Astrocyte (in vitro differentiated cells and primary cell): ENCODE data around the gene PAX1. TPM values are rescaled to one million over a fixed set of nuclear protein-coding genes. Genes with fewer than 3 reads are reported as not detected.

Experiments used
- DNase-seq: peaks from one replicate; pipeline ENCODE4 v3.0.0-alpha.2; 2010; ENCODE audit warnings: low read depth
- FAIRE-seq: peaks from 2 replicates; lab custom pipeline; 2011; peaks lifted over from hg19 to GRCh38; lab: Jason Lieb, UNC
- H2AFZ ChIP-seq: 2 replicates; pipeline ENCODE4 v1.6.0; 2012; ENCODE audit warnings: low read depth, low read length, inconsistent platforms
- H3K27ac ChIP-seq: 2 replicates; pipeline ENCODE4 v1.5.1; 2011; ENCODE audit warnings: low read depth, low read length, inconsistent platforms
- H3K27me3 ChIP-seq: 2 replicates; pipeline ENCODE4 v1.6.0; 2011; ENCODE audit warnings: low read length, inconsistent platforms; ENCODE audit not compliant: insufficient read depth
- H3K36me3 ChIP-seq: 2 replicates; pipeline ENCODE4 v1.5.1; 2011; ENCODE audit warnings: low read length, inconsistent platforms; ENCODE audit not compliant: insufficient read depth
- H3K4me1 ChIP-seq: 2 replicates; pipeline ENCODE4 v1.5.1; 2011; ENCODE audit warnings: low read length, inconsistent platforms; ENCODE audit not compliant: insufficient read depth
- H3K4me2 ChIP-seq: 2 replicates; pipeline ENCODE4 v1.6.0; 2012; ENCODE audit warnings: low read length, inconsistent platforms
- H3K4me3 ChIP-seq: 2 replicates; pipeline ENCODE4 v1.5.1; 2011; ENCODE audit warnings: low read depth, mild to moderate bottlenecking, low read length, inconsistent platforms; ENCODE audit not compliant: insufficient read depth
- H3K79me2 ChIP-seq: 2 replicates; pipeline ENCODE4 v1.6.0; 2012; ENCODE audit warnings: mild to moderate bottlenecking, low read length, inconsistent platforms; ENCODE audit not compliant: insufficient read depth
- H3K9ac ChIP-seq: 2 replicates; pipeline ENCODE4 v1.6.0; 2012; ENCODE audit warnings: mild to moderate bottlenecking, low read length, inconsistent platforms
- H3K9me3 ChIP-seq: 2 replicates; pipeline ENCODE4 v1.5.1; 2012; ENCODE audit warnings: low read depth, mild to moderate bottlenecking, low read length, inconsistent platforms; ENCODE audit not compliant: insufficient read depth
- H4K20me1 ChIP-seq: 2 replicates; pipeline ENCODE4 v1.6.0; 2012; ENCODE audit warnings: low read length, inconsistent platforms; ENCODE audit not compliant: insufficient read depth
- H3K27ac Mint-ChIP-seq: one replicate; pipeline ENCODE4 v1.8.0; 2021; ENCODE audit warnings: mild to moderate bottlenecking, mixed read lengths; ENCODE audit not compliant: unreplicated experiment
- H3K27me3 Mint-ChIP-seq: one replicate; pipeline ENCODE4 v1.8.0; 2021; ENCODE audit warnings: low read depth, mixed read lengths; ENCODE audit not compliant: unreplicated experiment
- H3K36me3 Mint-ChIP-seq: one replicate; pipeline ENCODE4 v1.8.0; 2021; ENCODE audit warnings: low read depth, mixed read lengths; ENCODE audit not compliant: unreplicated experiment
- H3K4me1 Mint-ChIP-seq: one replicate; pipeline ENCODE4 v1.8.0; 2021; ENCODE audit warnings: low read depth, mixed read lengths; ENCODE audit not compliant: unreplicated experiment
- H3K4me3 Mint-ChIP-seq: one replicate; pipeline ENCODE4 v1.8.0; 2021; ENCODE audit warnings: mild to moderate bottlenecking, moderate library complexity, mixed read lengths; ENCODE audit not compliant: unreplicated experiment
- H3K9me3 Mint-ChIP-seq: one replicate; pipeline ENCODE4 v1.8.0; 2021; ENCODE audit warnings: mild to moderate bottlenecking, mixed read lengths; ENCODE audit not compliant: unreplicated experiment
- CTCF ChIP-seq: IDR thresholded peaks from 2 replicates; pipeline ENCODE4 v1.5.1; 2011; ENCODE audit warnings: low read depth, mild to moderate bottlenecking, inconsistent platforms, low read length, moderate library complexity; ENCODE audit not compliant: insufficient read depth
- EZH2 ChIP-seq: IDR thresholded peaks from 2 replicates; pipeline ENCODE4 v1.6.1; 2012; ENCODE audit warnings: mild to moderate bottlenecking, low read length, inconsistent platforms; ENCODE audit not compliant: insufficient read depth
- total RNA-seq: library from RNA; stranded (reverse); gene quantifications from 2 replicates; pipeline ENCODE4 v1.2.1, GENCODE V29; 2021

PAX1 gene
- total RNA-seq, 1 donor from 2014 or later, result not detected

GRCh38 chr20:21703717-21704407, 1.6 kb upstream of the PAX1 start:
- H3K27me3 Mint-ChIP-seq, result peaks cover 88% of the 10 kb centered on the region
- H3K9me3 Mint-ChIP-seq, result peaks cover 16% of the 10 kb centered on the region
- TF ChIP-seq EZH2 (no peak), CTCF (no peak)
- H3K4me1 Mint-ChIP-seq, result peaks cover 9% of the 10 kb centered on the region
- Histone ChIP-seq H3K9ac (no peak overlapping the region), H3K27ac (no peak overlapping the region), H3K36me3 (no peaks in the 10 kb centered on the region), H3K27me3 (peaks cover 58% of the 10 kb centered on the region), H3K4me3 (no peak overlapping the region), H4K20me1 (no peaks in the 10 kb centered on the region), H3K4me2 (no peak overlapping the region), H2AFZ (no peak overlapping the region), H3K79me2 (no peaks in the 10 kb centered on the region), H3K4me1 (no peaks in the 10 kb centered on the region), H3K9me3 (no peaks in the 10 kb centered on the region)
- peak overlapping the region; percentile 20 for H3K27ac Mint-ChIP-seq
- H3K36me3 Mint-ChIP-seq, result peaks cover 6% of the 10 kb centered on the region
- H3K4me3 Mint-ChIP-seq, result no peak overlapping the region
- DNase-seq, result no peak
- FAIRE-seq, result no peak

GRCh38 chr20:21704408-21705385, 767 bp upstream of the PAX1 start:
- H3K36me3 ChIP-seq, result no peaks in the 10 kb centered on the region
- no peaks in the 10 kb centered on the region for H3K4me1 ChIP-seq
- H4K20me1 ChIP-seq, result no peaks in the 10 kb centered on the region
- Mint-ChIP-seq H3K9me3 (peaks cover 16% of the 10 kb centered on the region), H3K27ac (peak overlapping the region; percentile 34), H3K27me3 (peaks cover 86% of the 10 kb centered on the region), H3K4me3 (no peak overlapping the region), H3K36me3 (peaks cover 6% of the 10 kb centered on the region), H3K4me1 (peaks cover 9% of the 10 kb centered on the region)
- no peaks in the 10 kb centered on the region for H3K79me2 ChIP-seq
- H3K4me2 ChIP-seq, result no peak overlapping the region
- no peak for TF ChIP-seq EZH2
- TF ChIP-seq CTCF, result no peak
- no peak overlapping the region for H2AFZ ChIP-seq
- FAIRE-seq, result no peak
- peaks cover 62% of the 10 kb centered on the region for H3K27me3 ChIP-seq
- H3K27ac ChIP-seq, result no peak overlapping the region
- H3K9me3 ChIP-seq, result no peaks in the 10 kb centered on the region
- H3K9ac ChIP-seq, result no peak overlapping the region
- H3K4me3 ChIP-seq, result no peak overlapping the region
- no peak for DNase-seq
